HG02973 (cell line): ENCODE measurements around the gene USP48.

ENCODE experiments used
- ATAC-seq: cut with Tn5 transposase; IDR thresholded peaks from one replicate; pipeline ENCODE4 v1.9.1; 2021; ENCODE audit warnings: moderate library complexity; ENCODE audit not compliant: unreplicated experiment

USP48 gene

GRCh38 chr1:21659099-21659923 lies 123.6 kb downstream of the USP48 start:
- ATAC-seq: no peak

- ATAC-seq: no peak
Measured at GRCh38 chr1:21657456-21658190, 125.3 kb downstream of the USP48 start.

DNA sequence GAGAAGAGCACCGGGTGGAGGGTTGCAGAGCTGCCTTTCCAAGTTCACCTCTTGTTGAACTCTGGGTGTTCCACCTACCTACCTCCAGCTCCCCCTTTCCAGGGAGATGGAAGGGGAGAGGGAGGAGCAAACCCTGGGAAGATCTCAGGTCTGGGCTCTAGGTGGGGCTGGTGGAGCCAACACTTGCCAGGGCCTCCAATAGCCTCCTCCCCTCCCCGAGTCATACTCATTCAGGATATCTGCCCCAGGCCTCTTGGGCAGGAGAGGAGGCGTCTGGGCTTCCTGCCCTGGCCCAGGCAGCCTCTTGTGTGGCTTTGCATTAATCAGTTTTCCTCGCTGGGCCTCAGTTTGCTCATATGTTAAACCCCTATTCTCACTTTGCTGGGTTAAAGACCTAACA lies 127.2 kb downstream of the USP48 start:
- ATAC-seq: no peak

- ATAC-seq: no peak
Measured at GRCh38 chr1:21655259-21655658, 127.7 kb downstream of the USP48 start.

DNA sequence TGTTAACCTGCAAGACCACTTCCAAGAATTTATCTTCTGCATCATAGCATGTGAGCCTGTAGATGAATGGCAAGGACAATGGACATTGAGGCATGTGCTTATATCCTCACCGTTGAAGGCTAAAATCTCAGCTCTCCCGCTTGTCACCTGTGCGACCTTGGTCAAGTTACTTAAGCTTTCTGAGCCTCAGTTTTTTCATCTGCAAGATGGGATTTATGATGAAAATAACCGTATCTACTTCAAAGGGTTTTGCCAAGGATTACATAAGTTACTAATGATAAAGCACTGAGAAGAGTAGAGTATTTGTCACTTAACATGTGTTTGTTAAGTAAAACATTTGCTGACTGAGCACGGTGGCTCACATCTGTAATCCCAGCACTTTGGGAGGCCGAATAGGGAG lies 128.7 kb downstream of the USP48 start:
- ATAC-seq: no peak

DNA sequence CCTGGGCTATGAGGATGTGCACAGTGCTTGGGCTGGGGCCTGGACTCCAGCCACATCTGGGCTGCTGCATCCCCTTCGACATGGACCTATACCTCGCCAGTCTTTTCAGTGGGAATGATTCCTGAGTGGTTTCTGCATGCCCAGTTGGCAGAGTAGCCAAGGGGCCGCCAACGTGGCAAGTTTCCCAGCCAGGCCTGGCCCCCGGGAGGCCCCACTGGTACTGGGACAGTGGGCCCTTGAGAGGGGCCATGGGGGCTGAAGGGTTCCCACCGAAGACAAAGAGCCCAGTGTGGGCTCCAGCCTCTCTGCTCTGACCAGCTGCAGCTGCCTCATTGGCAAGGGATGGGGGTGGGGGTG lies 129.2 kb downstream of the USP48 start:
- no peak for ATAC-seq

- ATAC-seq: no peak
Measured at GRCh38 chr1:21652937-21653743, 129.8 kb downstream of the USP48 start.

- no peak for ATAC-seq
Measured at GRCh38 chr1:21652101-21652936, 130.6 kb downstream of the USP48 start.

DNA sequence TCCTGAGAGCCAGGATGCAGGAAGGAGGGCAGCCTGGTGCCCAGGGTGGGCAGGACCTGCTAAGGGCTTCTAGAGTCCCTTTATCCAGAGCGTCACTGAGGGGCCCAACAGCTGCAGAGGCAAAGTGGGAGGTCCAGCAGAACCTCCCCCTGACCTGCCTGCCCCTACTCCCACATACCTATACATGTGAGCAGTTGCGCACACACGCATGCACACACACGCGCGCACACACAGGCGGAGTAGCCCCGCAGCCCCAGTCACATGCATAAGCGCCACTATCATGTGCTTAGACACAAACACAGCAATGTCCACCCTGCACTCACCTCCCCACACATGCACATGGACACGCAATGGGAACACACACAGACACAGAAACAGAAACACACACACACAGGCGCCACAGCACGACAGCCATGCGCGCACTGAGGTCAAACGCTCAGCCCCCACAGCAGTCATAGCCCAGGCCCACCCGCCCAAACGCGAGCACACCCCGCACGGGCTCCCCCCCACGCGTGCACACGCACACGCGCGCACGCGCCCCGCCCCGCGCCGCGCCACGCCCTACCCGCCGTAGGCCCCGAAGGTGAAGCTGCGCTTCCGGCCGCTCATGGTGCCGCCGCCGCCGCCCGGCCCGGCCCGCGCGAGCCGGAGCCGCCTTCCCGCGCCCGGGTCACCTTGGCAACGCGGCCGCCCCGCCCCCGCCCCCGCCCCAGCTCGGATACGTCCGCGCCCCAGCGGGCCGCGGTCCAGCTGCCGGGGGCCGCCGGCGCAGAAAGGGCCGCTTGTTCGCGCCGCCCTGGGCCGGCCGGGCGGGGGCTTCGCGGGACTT lies 131.5 kb downstream of the USP48 start:
- ATAC-seq: no peak

GRCh38 chr1:21650400-21650799 lies 132.5 kb downstream of the USP48 start:
- no peak for ATAC-seq

DNA sequence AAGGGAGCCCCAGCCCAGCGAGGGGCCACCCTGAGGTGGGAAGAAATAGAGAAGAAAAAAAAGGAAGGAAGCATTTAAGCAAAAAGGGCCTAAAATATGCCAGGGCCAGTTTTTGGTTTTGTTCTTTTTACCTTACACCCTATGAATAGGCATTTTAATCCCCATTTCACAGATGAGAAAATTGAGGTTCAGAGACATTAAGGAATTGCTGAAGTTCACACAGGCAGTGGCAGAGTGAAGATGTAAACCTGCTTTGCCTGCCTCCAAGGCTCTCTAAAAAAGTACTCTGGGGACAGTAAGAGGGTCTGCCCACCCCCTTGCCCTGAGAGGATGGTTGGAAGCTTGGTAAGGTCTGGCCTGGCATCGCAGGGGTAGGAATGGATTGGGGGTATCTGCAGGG lies 133.6 kb downstream of the USP48 start:
- no peak for ATAC-seq

DNA sequence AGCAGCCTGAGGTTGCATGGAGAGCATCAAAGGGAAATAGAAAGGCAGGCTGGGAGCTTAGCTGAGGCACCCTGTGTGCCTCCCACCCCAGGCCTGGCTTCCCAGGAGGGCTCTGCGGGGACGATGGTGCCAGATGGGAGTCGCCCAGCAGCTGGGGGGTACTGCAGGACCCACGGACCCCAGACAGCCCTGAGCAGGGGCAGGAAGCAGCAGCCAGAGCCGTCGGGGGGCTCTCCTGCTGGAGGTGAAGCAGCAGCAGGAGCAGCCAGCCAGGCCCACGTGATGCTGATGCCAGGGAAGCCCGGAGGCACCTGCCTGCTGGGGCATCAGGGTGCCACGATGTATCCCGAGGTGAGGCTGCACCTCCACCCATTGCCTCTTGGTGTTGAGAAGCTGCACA lies 134.2 kb downstream of the USP48 start:
- no peak for ATAC-seq

GRCh38 chr1:21648352-21648730 lies 134.6 kb downstream of the USP48 start:
- ATAC-seq: no peak

- ATAC-seq: no peak
Measured at GRCh38 chr1:21647431-21648351, 135.3 kb downstream of the USP48 start.

GRCh38 chr1:21645550-21645949 lies 137.4 kb downstream of the USP48 start:
- no peak for ATAC-seq

DNA sequence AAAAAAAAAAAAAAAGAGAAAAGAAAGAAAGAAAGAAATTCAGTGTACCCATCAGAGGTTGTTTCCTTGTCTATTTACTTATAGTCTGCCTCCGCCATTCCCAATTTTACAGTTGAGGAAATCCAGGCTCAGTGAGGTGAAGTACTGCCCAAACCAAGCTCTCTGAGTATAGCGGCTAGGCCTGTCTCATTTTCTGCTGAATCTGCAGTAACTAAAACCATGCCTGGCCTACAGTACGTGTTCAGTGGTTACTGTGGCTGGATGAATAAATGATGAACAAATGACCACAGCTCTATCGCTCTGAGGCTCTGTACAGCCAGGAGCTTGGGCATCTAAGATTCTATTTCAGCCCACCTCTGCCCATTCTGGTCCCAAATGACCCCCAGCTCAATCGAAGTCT lies 138.0 kb downstream of the USP48 start:
- ATAC-seq: no peak

- ATAC-seq: no peak
Measured at GRCh38 chr1:21644348-21644747, 138.6 kb downstream of the USP48 start.

GRCh38 chr1:21643624-21644023 lies 139.3 kb downstream of the USP48 start:
- ATAC-seq: no peak
